HG02623 (cell line): Measurements from ENCODE around the gene ZBTB21.
A peak's percentile ranks its signal among the peaks of the same experiment; 100 is the strongest.

ENCODE experiments used
- ATAC-seq: cut with Tn5 transposase; IDR thresholded peaks from one replicate; pipeline ENCODE4 v1.9.1; 2021; ENCODE audit warnings: moderate library complexity; ENCODE audit not compliant: unreplicated experiment

ZBTB21 gene

GRCh38 chr21:42021371-42022090 is 11.4 kb upstream of the ZBTB21 start:
- ATAC-seq, result no peak

GRCh38 chr21:42019706-42020105 is 9.5 kb upstream of the ZBTB21 start:
- ATAC-seq, result no peak

GRCh38 chr21:42019101-42019605 is 9.0 kb upstream of the ZBTB21 start:
- ATAC-seq, result no peak

GRCh38 chr21:42017022-42017421 is 6.9 kb upstream of the ZBTB21 start:
- ATAC-seq, result no peak

GRCh38 chr21:42016364-42016985 is 6.3 kb upstream of the ZBTB21 start:
- ATAC-seq, result no peak

- ATAC-seq, result no peak
Measured at GRCh38 chr21:42013931-42014330, 3.8 kb upstream of the ZBTB21 start.

- no peak for ATAC-seq
Measured at GRCh38 chr21:42013376-42013775, 3.2 kb upstream of the ZBTB21 start.

- ATAC-seq, result no peak
Measured at GRCh38 chr21:42012763-42013329, 2.7 kb upstream of the ZBTB21 start.

- ATAC-seq, result no peak
Measured at GRCh38 chr21:42012344-42012743, 2.2 kb upstream of the ZBTB21 start.

GRCh38 chr21:42010507-42011495 is 641 bp upstream of the ZBTB21 start:
- ATAC-seq, result peak; percentile 1

- ATAC-seq, result peak; percentile 22
Measured at GRCh38 chr21:42009018-42009830, 936 bp downstream of the ZBTB21 start.

GRCh38 chr21:42007356-42007940 is 2.7 kb downstream of the ZBTB21 start:
- ATAC-seq, result no peak

GRCh38 chr21:42006765-42007164 is 3.4 kb downstream of the ZBTB21 start:
- ATAC-seq, result no peak

- ATAC-seq, result no peak
Measured at GRCh38 chr21:42004406-42005199, 5.6 kb downstream of the ZBTB21 start.

- no peak for ATAC-seq
Measured at GRCh38 chr21:42003051-42003461, 7.1 kb downstream of the ZBTB21 start.

GRCh38 chr21:42002421-42002958 is 7.7 kb downstream of the ZBTB21 start:
- peak; percentile 75 for ATAC-seq

- ATAC-seq, result no peak
Measured at GRCh38 chr21:42001781-42002180, 8.4 kb downstream of the ZBTB21 start.

GRCh38 chr21:42000908-42001307 is 9.3 kb downstream of the ZBTB21 start:
- ATAC-seq, result no peak

- no peak for ATAC-seq
Measured at GRCh38 chr21:41997657-41998056, 12.5 kb downstream of the ZBTB21 start.
